GOT3 (cell line): ENCODE measurements around the gene NMNAT2.
A peak's percentile ranks its signal among the peaks of the same experiment; 100 is the strongest.

Source experiments
- DNase-seq: peaks from one replicate; lab custom pipeline; 2025; ENCODE audit warnings: mixed read lengths; lab: John Stamatoyannopoulos, UW

The NMNAT2 gene

DNA sequence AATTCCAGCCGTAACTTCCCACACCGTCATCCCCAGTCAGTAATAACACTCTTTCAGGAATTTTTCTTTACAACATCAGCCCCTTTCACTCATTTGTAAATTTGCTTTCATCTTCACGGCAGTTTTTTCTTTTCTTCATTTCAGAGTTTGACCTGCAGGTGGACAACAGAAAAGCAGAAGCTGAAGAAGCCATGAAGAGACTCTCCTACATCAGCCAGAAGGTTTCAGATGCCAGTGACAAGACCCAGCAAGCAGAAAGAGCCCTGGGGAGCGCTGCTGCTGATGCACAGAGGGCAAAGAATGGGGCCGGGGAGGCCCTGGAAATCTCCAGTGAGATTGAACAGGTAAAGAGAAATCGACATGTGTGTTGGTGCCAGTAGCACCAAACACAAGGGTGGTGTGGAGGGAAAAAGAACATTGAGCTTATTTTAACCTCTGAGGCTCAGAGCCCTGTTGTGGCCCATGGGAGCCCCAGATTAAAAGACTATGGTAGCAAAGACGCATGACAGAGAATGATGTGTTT, 178.9 kb downstream of the NMNAT2 start:
- DNase-seq: no peak

DNA sequence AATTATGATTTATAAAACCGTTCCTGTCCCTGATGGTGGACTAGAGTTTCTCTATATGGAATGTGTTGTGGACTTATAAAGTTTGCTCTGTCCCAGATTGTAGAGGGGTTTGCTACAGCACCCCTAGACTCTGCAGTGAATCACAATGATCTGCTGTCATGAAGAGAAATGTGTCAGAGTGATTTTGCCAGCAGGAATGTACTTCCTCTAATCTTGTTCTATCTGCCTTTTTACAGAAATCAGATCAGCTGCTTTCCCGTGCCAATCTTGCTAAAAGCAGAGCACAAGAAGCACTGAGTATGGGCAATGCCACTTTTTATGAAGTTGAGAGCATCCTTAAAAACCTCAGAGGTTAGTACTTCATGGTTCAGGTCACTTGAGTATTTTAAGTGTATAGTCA, 180.1 kb downstream of the NMNAT2 start:
- DNase-seq: no peak

DNA sequence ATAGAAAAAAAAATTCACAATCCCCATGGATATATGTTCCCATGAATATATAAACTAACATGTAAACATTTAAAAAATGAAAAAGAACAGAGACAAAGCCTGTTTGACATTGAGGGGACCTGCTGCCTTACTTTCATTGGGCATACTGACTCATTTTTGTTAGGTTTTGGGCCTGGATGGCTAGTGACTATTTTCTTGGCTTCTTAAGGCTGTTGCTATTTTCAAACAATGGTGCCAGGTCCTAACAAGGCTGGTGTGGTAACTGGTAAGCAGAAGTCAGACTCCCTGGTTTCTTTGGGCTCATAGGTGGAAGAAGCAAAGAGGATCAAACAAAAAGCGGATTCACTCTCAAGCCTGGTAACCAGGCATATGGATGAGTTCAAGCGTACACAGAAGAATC, 181.1 kb downstream of the NMNAT2 start:
- DNase-seq: no peak

DNA sequence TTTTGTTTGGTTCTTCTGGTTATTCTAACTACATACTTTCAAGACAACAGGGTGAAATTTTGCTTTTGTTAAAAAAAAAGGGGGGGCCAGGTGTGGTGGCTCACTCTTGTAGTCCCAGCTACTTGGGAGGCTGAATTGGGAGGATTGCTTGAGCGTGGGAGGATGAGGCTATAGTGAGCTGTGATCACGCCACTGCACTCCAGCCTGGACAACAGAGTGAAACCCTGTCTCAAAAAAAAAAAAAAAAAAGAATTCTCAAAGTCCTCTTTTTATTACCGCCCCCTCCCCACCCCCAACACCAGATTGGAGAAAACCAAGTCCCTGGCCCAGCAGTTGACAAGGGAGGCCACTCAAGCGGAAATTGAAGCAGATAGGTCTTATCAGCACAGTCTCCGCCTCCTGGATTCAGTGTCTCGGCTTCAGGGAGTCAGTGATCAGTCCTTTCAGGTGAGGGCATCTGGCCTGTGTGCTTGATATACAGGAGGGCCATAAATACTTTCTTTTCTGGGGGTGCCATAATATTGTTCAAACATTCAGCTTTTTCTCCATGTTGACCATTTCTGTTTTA, 181.9 kb downstream of the NMNAT2 start:
- DNase-seq: no peak

DNA sequence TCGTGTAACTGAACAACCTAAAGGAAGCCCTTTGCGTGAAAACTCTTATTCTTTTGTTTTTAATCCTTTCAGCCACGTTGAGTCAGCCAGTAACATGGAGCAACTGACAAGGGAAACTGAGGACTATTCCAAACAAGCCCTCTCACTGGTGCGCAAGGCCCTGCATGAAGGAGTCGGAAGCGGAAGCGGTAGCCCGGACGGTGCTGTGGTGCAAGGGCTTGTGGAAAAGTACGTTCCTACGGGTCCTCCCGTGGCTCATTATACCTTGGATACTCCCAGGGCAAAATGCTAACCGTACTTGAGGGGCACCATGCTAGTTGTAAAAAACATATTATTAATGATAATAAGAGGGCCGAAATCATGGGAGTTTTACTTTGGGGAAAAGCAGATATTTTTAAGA, 182.7 kb downstream of the NMNAT2 start:
- no peak for DNase-seq

DNA sequence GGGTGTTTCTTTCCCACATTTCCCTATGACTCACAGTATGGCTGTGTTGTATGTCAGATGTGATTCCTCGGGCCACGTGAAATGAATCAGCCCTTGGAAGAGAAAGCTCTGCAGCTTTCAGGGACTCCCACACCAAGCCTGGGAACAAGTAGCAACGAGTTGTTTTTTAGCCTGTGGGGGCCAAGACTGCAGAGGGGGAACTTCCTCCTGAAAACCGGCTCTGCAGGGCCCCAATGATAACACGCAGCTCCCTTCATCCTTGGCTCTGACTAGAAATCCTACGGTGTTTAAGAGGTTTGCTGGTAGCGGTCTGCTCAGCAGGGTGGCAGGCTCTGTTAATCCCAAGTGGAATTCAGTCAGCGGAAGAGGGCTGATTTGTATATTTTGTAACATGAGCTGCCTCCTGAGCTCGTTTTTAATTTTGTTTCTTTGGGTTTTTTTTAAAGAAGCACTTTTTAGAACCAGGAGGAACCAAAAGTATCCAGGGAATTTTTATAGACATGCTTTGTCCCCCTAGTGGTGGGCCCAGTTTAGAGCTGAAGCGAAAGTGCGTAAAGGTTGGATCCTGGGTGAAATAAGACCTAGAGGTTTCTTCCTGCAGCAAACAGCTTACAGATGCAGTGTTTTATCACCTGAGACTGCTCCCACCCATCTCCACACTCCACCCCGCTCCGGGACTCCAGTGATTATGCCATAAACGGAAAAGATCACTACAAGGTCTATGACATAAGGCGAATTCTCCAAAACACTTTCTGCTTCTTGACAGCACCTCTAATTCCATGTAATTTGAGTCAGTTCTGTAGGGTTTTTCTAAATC, 183.3 kb downstream of the NMNAT2 start:
- DNase-seq: peak; percentile 78

DNA sequence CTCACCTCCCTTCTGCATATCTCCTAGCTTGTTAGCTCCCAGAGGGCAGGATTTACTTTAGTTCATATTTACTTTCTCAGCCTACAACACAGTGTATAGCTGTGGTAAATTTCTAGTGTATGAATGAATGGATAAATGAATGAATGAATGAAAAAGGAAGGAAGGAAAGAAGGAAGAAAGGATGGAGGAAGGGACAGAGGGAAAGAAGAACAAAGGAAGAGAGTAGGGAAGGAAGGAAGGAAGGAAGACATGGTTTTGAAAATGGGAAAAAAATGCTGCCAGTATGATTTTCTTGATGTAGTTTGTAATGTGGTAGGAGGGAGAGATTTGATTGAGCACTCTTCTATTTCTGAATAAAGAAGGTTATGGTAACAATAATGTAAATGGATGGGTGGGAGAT, 185.1 kb downstream of the NMNAT2 start:
- DNase-seq: no peak

DNA sequence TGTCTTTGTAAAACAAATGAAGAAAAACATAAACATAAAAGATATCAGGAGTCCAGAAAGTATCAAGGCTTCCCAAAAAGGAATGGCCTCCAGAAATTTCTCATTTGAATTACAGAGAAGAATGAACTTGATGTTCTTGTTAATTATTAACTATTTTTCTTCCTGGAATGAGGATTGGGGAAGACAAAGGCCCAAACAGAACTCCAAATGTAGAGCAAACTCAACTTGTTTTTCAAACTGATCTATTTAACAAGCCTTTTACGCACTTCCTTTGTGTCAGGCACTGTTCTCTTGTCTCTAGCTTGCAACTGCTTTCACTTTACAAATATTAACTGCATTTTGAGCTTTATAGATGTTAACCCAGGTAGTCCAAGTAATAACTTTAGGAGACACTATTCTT, 186.6 kb downstream of the NMNAT2 start:
- DNase-seq: no peak

DNA sequence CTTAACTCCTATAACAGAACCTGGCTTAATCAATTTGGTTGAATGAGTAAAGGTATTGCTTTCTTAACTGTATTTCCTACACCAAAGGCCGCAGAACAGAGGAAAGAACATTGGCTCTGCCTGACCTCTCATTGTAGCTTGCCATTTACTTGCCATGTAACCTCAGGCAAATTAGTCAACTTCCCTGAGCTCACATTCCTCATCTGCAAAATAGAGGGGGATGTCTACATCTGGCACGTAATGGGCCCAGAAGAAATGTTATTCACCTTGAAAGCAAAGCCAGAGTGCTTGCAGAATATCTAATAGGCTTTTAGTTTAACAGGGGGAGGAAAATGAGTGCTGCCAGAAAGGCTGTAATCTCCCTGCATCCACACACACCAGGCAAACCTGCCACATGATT, 187.8 kb downstream of the NMNAT2 start:
- DNase-seq: no peak

DNA sequence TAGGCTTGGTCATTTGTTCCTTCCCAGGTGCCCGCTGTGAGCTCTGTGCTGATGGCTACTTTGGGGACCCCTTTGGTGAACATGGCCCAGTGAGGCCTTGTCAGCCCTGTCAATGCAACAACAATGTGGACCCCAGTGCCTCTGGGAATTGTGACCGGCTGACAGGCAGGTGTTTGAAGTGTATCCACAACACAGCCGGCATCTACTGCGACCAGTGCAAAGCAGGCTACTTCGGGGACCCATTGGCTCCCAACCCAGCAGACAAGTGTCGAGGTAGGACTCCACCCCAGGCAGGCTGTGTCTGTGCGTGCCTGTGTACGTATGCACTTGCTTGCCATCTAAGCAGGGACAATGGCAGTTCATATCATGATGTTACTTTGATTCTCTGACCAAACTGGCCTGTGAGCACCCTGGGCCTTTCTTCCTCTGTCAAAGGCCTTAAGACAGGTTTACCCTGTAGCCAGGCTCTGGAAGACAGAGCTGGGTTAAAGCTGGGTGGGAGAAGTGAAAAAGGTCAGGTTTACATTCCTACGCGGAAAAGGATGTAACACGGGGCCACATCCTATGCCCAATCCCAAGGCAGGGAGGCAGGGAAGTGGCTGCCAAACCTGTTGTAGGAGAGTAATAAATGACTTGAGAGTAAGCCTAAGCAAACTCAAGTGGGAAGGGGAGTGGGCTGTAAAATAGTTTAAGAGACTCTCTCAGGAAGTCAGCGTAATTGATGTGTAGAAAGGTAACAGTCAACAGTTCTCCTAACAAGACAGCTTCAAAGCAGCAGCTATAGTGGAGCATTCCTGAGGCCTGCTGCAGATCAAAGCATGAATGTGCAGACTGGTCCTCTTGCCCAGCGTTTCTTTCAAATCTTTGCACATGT, 189.6 kb downstream of the NMNAT2 start:
- no peak for DNase-seq

DNA sequence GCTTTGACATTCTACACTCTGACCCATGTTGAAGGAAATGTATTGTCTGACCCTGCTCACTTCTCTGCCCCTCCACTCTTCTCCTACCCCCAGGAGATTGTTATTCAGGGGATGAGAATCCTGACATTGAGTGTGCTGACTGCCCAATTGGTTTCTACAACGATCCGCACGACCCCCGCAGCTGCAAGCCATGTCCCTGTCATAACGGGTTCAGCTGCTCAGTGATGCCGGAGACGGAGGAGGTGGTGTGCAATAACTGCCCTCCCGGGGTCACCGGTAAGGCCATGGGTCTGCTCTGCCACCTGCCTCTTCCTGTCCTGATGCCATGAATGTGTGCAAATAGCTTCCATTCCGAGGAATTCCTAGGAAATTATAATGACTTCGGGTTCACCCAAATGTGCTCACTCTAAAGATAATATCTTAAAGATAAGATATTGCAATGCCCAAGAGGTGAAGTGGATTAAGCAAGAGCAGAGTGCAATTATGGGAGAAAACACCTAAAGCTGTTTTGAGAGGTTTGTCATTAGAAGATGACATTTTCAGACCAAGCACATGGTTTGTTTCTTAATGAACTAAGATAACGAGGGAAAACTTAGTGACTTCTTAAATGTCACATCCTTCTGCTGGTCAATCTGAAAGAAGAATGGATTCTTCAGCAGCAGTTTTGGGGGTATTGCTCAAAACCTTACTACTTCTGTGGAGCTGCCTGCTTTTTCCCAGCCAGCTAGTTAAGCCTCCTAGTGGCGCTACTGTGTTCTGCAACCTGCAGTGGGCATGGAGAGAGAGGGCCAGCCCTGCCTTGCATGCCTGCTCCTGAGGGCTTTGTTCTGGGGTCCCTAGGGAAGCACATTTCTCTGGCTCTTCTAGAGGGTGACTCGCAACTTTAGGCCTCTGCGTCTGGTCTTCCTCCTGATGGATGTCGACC, 190.5 kb downstream of the NMNAT2 start:
- no peak for DNase-seq

DNA sequence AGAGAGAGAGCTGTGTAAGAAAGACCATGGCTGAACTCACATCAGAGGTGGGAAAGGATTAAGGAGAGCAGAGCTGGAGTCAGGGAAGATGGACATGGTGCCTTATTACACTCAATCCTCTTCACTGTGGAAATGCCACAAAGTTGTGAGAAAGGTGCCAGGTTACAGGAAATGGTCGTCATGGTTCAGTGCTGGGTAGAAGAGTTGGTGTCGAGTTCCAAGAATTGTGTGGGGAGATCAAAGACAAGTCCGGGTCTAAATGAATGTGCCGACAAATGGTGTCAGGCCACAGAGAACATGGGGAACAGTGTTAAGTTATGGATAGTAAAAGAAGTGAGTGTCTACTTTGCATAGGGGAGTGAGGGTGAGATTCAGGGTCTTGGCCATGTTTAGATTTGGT, 191.2 kb downstream of the NMNAT2 start:
- no peak for DNase-seq

DNA sequence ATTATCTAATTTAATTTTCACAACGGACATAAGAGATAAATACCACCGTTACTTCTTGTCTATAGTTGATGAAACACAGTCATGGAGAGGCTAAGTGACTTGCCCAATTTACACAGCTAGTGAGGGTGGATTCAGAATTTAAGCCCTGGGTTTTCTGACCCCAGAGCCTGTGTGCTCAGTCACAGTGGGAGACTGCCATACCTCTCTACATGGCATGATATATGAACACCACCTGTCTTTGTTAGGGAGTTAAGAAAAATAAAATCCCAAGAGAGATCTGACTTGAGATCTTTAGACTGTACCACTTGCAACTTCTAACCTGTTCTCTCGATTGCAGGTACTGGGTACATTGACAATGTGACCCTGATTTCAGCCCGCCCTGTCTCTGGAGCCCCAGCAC, 191.8 kb downstream of the NMNAT2 start:
- DNase-seq: no peak

DNA sequence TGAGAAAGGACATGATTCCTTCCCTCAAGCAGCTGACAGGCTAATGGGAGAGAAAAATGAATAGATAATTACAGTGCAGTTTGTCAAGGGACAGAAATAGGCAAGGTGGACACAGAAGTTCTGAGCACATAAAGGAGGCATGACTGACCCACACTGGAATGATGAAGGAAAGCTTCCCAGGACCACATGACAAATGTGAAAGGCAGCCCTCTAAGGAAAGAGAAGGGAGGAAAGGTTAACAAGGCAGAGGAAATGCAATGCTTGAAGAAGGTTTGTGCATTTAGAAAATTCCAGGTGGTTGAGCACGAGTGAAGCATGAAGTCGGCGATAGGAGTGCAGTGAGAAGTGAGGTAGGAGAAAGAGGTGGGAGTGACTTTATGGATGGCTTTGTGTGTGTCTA, 194.7 kb downstream of the NMNAT2 start:
- DNase-seq: no peak

DNA sequence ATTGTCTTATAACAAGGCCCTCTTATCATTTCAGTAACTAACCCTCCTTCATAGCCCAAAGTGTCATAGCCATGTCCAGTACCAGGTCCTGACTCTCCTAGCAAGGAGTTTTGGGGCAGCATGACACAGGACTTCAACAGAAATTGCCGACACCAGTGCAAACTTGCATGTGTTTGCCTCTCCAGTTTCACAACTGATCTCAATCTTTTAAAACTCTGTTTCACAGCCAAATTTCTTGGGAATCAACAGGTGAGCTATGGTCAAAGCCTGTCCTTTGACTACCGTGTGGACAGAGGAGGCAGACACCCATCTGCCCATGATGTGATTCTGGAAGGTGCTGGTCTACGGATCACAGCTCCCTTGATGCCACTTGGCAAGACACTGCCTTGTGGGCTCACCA, 195.3 kb downstream of the NMNAT2 start:
- DNase-seq: no peak

DNA sequence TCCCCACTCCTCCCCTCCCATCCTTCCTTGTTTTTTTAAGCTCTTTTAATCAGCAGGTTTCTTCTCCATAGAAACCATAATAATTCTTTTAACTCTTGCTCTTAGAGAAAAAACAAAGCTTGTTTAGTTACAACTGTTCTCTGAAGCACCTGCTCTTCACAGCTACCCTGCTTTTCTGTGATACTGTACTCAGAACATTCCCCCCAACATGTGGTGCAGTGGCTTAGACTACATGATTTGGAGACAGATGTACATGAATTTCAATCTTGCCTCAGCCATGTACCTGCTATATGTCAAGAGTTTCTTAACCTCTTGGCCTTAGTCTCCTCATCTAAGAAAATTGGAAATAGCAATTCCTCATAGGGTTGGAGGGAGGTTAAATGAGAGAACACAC, 198.6 kb downstream of the NMNAT2 start:
- DNase-seq: no peak

DNA sequence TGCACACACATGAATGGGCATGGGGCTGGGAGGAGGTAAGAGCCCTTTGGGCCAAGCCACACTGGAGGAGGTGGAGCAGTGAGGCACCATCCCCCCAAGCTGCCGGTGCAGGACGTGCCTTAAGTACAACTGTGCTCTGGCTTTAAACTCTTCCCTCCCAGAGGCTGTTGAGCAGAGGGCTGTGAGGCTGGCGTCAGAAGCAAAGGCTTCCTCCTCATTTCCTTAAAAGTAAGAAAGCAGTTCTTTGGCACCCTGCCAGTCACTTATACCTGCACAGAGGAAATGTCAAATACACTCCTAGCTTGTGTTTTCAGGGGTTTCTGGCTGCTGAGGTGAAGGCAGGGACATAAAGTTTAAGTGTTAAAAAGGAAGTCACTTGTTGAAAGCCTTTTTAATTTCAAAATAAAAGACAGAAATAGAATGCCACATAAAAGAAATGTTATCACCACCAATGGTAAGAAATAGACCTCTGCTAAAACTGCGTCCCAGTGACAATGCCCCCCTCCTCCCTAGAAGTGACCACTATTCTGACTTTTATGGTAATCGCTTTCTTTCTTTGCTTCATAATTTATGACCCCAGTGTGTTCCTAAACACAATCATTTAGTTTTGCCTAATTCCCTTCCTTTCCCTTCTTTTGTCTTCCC, 199.1 kb downstream of the NMNAT2 start:
- DNase-seq: no peak

DNA sequence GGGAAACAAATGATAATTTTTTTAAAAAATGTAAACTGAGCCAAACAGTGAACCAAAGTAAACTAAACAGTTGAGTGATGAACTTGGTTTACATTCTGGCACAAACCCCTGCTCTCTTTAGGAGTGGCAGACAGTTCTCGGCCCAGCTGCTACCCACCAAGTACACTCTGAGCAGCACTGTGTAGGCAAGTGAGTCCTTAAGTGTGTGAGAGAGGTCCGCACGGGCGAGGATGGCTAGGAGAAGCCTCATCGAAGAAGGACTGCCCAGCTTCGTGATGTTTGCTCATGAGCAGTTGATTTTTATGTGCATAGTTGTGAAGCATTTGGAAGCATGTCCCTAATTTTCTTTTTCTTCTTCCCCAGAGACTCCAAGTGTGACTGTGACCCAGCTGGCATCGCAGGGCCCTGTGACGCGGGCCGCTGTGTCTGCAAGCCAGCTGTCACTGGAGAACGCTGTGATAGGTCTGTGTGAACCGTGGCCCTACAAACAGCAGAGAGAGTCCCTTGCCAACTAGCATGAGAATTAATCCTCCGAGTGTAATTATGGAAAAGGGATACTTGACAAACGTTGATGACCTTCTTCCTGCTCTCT, 200.1 kb downstream of the NMNAT2 start:
- no peak for DNase-seq

DNA sequence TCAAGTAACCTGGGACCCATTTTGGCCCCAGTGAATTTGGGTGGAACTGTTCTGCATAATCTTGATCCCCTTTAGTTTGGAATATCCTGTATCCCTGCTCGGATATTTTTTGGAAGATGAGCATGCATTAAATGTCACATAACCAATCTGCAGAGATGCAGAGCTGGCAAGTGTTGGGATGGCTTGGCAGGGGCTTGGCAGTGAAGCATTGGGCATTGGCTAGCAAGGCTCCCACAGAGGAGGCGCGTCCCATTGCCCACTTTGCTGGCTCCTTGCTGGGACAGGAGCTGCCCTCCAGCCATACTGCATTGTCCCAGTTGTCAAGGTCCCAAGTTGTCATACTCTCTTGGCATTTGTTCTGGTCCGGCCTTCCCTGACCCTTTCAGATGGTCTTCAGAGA, 202.2 kb downstream of the NMNAT2 start:
- DNase-seq: no peak

DNA sequence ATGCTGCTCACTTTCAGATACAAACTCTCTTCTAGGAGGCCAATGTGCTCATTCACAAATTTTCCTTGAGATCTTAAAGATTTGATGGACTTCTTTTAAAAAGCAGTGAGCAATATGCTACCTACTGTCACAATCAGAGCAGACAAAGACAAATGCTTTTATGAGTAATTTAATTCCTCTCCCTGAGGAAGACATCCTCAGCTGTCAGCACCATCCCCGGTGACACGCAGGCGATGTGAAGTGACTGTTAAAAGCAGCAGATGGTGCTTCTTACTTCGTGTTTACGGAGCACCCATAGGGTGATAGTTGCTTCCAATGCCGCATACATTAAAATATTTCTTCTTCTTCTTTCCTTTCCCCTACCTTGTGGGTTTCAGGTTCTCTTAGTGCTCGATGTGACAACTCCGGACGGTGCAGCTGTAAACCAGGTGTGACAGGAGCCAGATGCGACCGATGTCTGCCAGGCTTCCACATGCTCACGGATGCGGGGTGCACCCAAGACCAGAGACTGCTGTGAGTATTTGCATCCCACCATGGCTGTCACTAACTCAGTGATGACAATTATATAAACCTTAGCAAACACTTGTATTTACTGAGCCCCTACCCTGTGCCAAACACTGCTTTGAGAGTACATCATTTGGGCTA, 203.0 kb downstream of the NMNAT2 start:
- DNase-seq: no peak
